Heart left ventricle (tissue), 13 donors: ENCODE measurements around the gene SIGLEC9.

Experiments used
- POLR2A ChIP-seq, 2 donors: fragments of 450-650 bp; IDR thresholded peaks; one replicate each; pipeline ENCODE4 v1.6.1; 2017; ENCODE audit warnings: antibody characterized with exemption in 2 of 2, mild to moderate bottlenecking in 2 of 2, moderate library complexity in 2 of 2
- TF ChIP-seq, protein P1 (sequence below), 12 donors: fragments of 200-600 bp; sonication (generic) in 4 of 12; IDR thresholded peaks; one replicate each; pipeline versions ENCODE4 v1.5.0 to v1.8.0; 2018 to 2022; ENCODE audit warnings: antibody characterized with exemption in 12 of 12, mild to moderate bottlenecking in 5 of 12
- donor health status: ischemic (EF 13 %, LVEDD 7.1; RV severe dilation, severe dysfunction).
- donor health status: DM: no; HTN: yes; CAD: no.
- donor health status: DM: no; HTN: no; CAD: no.
- donor health status: ischemic (EF 25% LVEDD 6.9; RV normal size, moderate dysfunction).
- donor health status: ischemic (EF 25% LVEDD 5.7; RV mildly dilated, moderate dysfunction).
- donor health status: ischemic (EF 35%, LVEDD 5.7; RV mildly dilated, moderate dysfunction).
- donor health status: nonischemic (EF 11% LVEDD 7.7; RV severe dilation, severe dysfunction).
- donor health status: DM: yes; HTN: yes; CAD: no.
- donor health status: PGD.
- donor health status: ischemic (EF 29% LVEDD 5.4; RV normal size, mild dysfunction).
- donor health status: nonischemic (EF 23%, LVEDD 6.1; RV moderate dilation, normal function).

DNA sequence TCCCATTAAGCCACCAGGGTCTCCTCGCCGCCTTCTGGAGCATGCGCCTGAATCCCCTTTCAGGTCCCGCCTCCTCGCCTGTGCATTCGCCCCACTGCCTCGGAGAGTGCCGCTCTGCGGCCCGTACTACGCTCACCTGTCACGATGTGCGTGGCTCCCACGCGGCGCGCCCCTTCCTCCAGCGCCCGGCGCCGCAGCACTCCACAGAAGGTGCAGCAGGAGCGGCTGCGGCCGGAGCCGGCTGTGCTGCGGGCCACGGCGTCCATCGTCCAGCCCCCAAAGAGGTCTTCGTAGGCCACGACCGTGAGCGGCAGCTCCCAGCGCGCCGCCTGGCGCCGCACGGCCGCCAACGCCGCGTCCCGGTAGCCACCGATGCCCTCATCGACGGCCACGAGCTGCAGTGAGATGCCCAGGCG is 20.8 kb upstream of the SIGLEC9 start:
- TF ChIP-seq, protein P1, sequence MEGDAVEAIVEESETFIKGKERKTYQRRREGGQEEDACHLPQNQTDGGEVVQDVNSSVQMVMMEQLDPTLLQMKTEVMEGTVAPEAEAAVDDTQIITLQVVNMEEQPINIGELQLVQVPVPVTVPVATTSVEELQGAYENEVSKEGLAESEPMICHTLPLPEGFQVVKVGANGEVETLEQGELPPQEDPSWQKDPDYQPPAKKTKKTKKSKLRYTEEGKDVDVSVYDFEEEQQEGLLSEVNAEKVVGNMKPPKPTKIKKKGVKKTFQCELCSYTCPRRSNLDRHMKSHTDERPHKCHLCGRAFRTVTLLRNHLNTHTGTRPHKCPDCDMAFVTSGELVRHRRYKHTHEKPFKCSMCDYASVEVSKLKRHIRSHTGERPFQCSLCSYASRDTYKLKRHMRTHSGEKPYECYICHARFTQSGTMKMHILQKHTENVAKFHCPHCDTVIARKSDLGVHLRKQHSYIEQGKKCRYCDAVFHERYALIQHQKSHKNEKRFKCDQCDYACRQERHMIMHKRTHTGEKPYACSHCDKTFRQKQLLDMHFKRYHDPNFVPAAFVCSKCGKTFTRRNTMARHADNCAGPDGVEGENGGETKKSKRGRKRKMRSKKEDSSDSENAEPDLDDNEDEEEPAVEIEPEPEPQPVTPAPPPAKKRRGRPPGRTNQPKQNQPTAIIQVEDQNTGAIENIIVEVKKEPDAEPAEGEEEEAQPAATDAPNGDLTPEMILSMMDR (IDR thresholded peaks at IDR 0.05) = no peak
- no peak for TF ChIP-seq POLR2A (IDR thresholded peaks at IDR 0.05)
